ENCODE results near the gene ZAP70.

Gene ZAP70

GRCh38 chr2:97788986-97789644, 75.7 kb downstream of the ZAP70 start:
- H3K4me3 ChIP-seq (ENCODE audit: low read length, poor library complexity, severe bottlenecking), result no peak overlapping the region
- no peaks in the 10 kb centered on the region for H3F3A ChIP-seq (ENCODE audit: low read depth)
- no peaks in the 10 kb centered on the region for H3K4me1 ChIP-seq (ENCODE audit: insufficient read depth, low read length, poor library complexity, severe bottlenecking)
- H3K9ac ChIP-seq (ENCODE audit: low read depth, low read length, poor library complexity, severe bottlenecking), result no peak overlapping the region
- no peaks in the 10 kb centered on the region for H3K79me2 ChIP-seq (ENCODE audit: insufficient read depth, low read length)
- no peak overlapping the region for H3K4me2 ChIP-seq (ENCODE audit: low read depth, low read length, poor library complexity, severe bottlenecking)
- no peak overlapping the region for H2AFZ ChIP-seq (ENCODE audit: low read length)
- no peaks in the 10 kb centered on the region for H3K9me3 ChIP-seq (ENCODE audit: insufficient read depth, low read depth, low read length)
- no peaks in the 10 kb centered on the region for H3K9me2 ChIP-seq (replicated peaks; ENCODE audit: low read depth, low read length)
- no peaks in the 10 kb centered on the region for H4K20me1 ChIP-seq (ENCODE audit: insufficient read depth, low read length, poor library complexity, severe bottlenecking)
- no peak for TF ChIP-seq CTCF (conservative IDR thresholded peaks at IDR 0.05; ENCODE audit: low read length)
- no peak for TF ChIP-seq EZH2phosphoT487 (IDR thresholded peaks at IDR 0.05; ENCODE audit: borderline replicate concordance)
- no peaks in the 10 kb centered on the region for H3K27me3 ChIP-seq (ENCODE audit: insufficient read depth, low read length, poor library complexity, severe bottlenecking)
- peaks cover 12% of the 10 kb centered on the region; the same call in 1 of the 2 replicates for H3K36me3 ChIP-seq (ENCODE audit: insufficient read depth, low read length)

All from Loucy (cell line).